Skin epidermis (tissue), 12 donors: ENCODE measurements around the gene GOLGA8S.
"Not testable (repeated sequence)": the region's sequence is repeated elsewhere in the genome, so short reads cannot be mapped to it uniquely, and the experiment has no call there.

ENCODE experiments used
- H3K27ac ChIP-seq, 21 experiments: fragments of 200-600 bp; sonication (generic) in 11 of 21; one replicate each; pipeline ENCODE4 v1.5.0; 2020; ENCODE audit warnings: mild to moderate bottlenecking in 3 of 21, inconsistent platforms in 2 of 21, moderate library complexity in 2 of 21
- H3K4me3 ChIP-seq, 7 experiments: fragments of 200-600 bp; sonication (generic) in 2 of 7; one replicate each; pipeline ENCODE4 v1.5.0; 2020; ENCODE audit warnings: inconsistent platforms in 2 of 7, mild to moderate bottlenecking in 2 of 7, moderate library complexity in 1 of 7

GOLGA8S gene

GRCh38 chr15:23354448-23354847, at the start of gene GOLGA8S:
Gene GOLGA8S, plus strand, starts transcription at chr15:23354748. Its CDS starts 62 bp downstream, at chr15:23354810.
- not testable (repeated sequence) for H3K4me3 ChIP-seq, H3K27ac ChIP-seq

- H3K27ac ChIP-seq: peak overlapping the region in 2 of 21 experiments; percentile 1 to 61
- H3K4me3 ChIP-seq: peak overlapping the region in 3 of 7 experiments; percentile 33 to 49 (median 36)
Observed at GRCh38 chr15:23304805-23305204, 49.7 kb upstream of the GOLGA8S start.

DNA sequence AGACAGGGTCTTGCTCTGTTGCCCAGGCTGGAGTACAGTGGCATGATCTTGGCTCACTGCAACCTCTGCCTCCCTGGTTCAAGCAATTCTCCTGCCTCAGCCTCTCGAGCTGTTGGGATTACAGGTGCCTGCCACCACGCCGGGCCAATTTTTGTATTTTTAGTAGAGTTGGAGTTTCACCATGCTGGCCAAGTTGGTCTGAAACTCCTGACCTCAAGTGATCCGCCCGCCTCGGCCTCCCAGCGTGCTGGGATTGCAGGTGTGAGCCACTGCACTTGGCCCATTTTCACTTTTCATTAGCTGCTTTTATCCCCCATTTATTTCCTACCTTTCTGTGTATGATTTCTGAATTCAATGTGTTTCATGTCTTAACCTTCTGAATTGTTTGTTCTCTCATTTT, 48.6 kb upstream of the GOLGA8S start:
- H3K4me3 ChIP-seq, H3K27ac ChIP-seq: not testable (repeated sequence)

- H3K4me3 ChIP-seq, H3K27ac ChIP-seq: not testable (repeated sequence)
Observed at GRCh38 chr15:23311233-23311632, 43.3 kb upstream of the GOLGA8S start.

DNA sequence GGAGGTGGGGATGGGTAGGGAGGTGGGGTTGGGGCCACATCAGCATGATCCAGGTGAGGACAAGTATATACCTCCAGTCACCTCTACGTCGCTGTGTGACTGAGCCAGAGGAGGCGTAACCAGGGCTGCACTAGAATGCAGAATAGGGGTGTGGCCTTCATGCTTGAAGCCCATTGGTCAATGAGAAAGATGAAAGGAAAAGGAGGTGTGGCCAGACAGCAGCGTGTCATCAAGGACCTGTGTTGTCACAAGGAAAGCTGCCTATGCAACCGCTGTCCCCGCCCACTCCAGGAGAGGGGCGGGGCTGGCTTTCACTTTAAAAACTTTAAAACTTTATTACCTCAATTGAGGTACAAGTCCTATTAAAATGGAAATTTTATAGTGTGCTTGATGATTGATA, 20.5 kb upstream of the GOLGA8S start, which contains the start of gene GOLGA6L26:
Gene GOLGA6L26 (minus strand): TSS at position 101 of the 400 bp plus-strand sequence. CDS start 61 bp downstream, at position 40.
- H3K4me3 ChIP-seq, H3K27ac ChIP-seq: not testable (repeated sequence)

DNA sequence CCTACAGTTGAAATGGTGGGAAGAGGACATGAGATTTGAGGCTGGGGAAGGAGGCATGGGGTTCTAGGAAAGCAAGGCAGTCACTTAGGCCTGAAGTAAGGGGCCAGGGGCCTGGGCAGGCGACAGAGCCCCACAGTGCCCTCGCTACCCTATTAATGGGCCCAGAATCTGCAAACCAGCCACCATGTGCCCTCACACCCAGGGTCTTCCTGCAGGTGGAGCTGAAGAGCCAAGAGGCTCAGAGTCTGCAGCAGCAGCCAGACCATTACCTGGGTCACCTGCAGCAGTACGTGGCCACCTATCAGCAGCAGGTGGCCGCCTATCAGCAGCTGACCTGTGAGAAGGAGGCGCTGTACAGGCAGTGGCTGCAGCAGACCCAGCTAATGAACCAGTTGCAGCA, 8.1 kb downstream of the GOLGA8S start:
- H3K27ac ChIP-seq, H3K4me3 ChIP-seq: not testable (repeated sequence)

DNA sequence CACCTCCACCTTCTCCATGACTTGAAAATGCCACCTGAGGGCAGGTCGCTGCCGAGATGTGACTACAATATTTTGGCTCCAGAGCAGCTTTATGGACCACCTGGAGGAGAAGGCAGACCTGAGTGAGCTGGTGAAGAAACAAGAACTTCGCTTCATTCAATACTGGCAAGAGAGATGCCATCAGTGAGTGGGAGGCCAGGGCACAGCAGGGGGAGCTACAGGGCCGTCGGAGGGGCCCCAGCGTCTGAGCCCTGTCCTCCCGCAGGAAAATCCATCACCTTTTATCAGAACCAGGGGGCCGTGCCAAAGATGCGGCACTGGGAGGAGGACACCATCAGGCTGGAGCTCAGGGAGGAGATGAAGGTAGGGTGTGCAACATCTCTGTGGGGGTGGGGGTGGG, 9.7 kb downstream of the GOLGA8S start:
- not testable (repeated sequence) for H3K27ac ChIP-seq, H3K4me3 ChIP-seq

DNA sequence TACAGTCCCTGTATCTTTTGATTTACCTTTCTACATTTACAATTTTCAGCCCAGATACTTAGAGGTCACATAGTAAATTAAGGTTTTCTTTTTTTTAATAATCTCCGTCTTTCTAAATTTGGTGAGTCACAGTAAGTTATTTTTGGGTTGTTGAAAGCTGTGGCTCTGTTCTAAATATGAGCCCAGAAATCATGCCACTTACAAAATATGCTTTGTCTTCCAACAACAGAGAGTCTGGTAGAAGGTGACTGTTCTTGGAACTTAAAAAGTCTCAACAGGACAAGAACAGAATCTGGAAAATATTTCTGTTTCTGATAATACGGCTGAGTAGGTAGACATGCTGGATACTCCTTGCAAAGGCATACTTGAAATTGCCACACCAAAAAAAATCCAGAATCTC, 16.0 kb downstream of the GOLGA8S start:
- no peak overlapping the region for H3K4me3 ChIP-seq
- H3K27ac ChIP-seq: no peak overlapping the region

DNA sequence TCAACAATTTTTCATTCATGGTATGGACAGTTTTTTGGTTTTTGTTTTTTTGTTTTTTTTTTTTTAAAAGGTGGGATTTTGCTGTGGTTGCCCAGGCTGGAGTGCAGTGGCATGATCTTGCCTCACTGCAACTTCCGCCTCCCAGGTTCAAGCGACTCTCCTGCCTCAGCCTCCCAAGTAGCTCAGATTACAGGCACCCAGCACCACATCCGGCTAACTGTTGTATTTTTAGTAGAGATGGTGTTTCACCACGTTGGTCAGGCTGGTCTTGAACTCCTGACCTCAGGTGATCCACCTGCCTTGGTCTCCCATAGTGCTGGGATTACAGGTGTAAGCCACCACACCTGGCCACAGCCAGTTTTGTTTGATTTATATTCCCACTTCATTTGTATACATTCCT, 16.6 kb downstream of the GOLGA8S start:
- H3K4me3 ChIP-seq, H3K27ac ChIP-seq: not testable (repeated sequence)

DNA sequence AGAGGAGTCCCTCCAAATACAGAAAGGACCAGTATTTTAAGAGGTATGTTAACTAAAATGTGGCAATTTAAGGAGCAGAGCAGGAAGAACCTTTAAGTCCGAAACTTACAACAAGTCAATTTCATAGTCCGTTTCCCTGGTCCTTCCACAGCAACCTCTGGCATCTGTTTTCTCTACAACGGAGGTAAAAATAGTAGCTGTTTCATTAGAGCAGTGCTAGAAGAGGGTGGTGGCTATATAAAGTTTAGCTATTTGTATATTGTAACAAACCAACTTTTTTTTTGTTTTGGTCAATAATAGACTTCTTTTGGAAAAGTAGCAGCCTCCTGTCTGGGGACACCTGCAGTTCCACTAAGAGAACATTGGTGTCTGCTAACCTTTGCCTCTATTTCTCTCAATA, 17.3 kb downstream of the GOLGA8S start:
- not testable (repeated sequence) for H3K27ac ChIP-seq, H3K4me3 ChIP-seq

- no peak overlapping the region for H3K27ac ChIP-seq
Observed at GRCh38 chr15:23372284-23372683, 17.7 kb downstream of the GOLGA8S start.

DNA sequence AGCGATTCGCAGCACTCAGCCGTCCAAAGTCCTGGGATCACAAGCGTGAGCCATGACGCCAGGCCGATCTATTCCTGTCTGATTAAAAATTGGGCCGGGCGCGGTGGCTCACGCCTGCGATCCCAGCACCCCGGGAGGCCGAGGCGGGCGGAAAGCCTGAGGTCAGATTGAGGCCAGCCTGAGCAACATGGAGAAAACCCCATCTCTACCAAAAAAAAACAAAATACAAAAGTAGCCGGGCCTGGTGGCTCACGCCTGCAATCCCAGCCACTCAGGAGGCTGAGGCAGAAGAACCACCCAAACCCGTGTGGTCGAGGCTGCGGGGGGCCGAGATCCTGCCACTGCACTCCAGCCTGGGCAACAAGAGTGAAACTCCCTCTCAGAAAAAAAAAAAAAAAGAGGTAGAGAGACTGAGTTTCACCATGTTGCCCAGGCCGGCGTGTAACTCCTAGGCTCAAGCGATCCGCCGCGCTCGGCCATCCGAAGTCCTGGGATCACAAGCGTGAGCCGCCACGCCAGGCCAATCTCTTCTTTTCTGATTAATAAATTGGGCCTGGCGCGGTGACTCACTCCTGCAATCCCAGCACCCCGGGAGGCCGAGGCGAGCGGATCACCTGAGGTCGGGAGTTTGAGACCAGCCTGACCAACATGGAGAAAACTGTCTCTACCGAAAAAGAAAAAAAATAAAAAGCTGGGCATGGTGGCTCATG, 18.5 kb downstream of the GOLGA8S start:
- not testable (repeated sequence) for H3K27ac ChIP-seq, H3K4me3 ChIP-seq

More at GRCh38 chr15:23372284-23372683, 17.7 kb downstream of the GOLGA8S start:
- no peak overlapping the region for H3K4me3 ChIP-seq

- not testable (repeated sequence) for H3K27ac ChIP-seq, H3K4me3 ChIP-seq
Observed at GRCh38 chr15:23374226-23374625, 19.7 kb downstream of the GOLGA8S start.

DNA sequence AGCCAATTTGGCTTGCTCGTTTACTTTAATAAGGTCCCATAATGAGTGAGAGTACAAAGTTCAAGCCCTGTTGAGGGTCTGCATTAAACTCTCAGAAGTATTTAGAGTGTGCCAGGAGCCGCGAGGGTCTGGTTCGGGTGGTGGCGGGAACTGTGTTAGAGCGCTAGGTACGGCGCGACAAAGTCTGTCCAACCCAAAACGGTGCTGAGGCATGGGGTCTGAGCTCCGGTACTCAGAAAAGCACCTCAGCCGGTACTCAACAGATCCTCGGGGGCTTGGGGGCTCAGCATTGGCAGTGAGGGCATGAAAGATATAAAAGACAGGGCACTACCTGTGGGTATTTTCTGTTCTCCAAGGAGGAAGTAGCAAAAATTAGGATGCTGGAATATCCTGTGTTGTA, 24.4 kb downstream of the GOLGA8S start:
- H3K4me3 ChIP-seq, H3K27ac ChIP-seq: not testable (repeated sequence)

DNA sequence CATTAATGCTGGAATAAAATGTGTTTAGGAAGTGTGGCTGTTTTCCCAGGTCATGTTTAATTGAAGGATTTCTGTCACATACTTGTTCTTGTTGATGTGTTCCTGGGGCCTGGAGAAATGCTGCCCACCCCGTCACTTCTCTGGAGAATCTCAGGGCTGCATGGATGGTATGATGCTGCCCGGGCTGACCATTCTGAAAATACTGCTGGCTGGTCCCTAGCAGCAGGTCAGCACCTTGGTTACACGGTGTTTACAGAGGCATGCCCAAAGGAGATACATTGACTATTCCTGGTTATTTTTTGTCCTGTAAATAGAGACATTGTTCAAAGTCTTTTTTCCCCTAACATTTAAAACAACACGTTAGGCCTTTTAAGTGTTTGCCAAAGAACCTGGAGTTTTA, 26.2 kb downstream of the GOLGA8S start:
- not testable (repeated sequence) for H3K27ac ChIP-seq, H3K4me3 ChIP-seq

DNA sequence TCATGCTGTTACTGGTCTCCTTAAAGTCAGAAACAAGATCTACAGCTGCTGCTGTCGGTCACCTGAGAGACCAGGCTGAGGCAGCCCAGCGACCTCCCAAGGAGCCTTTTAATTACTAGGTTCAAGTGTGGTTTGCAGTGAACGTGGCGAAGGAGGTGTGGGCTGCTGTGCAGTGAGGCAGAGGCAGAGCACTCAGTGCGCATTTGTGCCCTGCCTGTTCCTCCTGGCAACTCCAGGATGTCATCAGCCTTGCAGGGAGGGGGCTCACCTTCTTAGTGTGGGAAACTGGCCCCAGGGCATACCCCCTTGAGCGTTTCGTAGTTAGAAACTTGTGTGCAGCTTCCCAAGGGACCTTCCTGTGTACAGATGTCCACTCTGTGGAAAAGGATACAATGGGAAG, 26.6 kb downstream of the GOLGA8S start:
- not testable (repeated sequence) for H3K4me3 ChIP-seq, H3K27ac ChIP-seq

DNA sequence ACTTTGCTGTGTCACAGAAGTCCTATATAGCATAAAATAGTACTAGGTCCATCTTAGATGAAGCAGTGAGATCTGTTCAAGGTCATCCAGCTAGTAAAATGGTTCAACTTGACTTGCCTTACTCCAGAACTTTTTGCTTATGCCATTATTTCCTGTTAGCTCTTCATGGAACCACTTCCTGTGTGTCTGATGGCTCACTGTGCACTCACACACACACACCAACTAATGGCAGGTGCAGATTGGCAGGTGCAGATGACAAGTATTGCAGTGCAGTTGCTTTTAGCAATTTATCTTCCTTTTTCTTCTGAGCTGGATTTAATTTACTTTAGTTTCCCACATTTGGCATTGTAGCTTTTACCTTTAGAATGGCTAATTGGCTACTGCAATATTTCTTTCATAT, 29.8 kb downstream of the GOLGA8S start:
- H3K27ac ChIP-seq: no peak overlapping the region
- no peak overlapping the region for H3K4me3 ChIP-seq

GRCh38 chr15:23385886-23386430, 31.4 kb downstream of the GOLGA8S start:
- H3K27ac ChIP-seq: no peak overlapping the region
- no peak overlapping the region for H3K4me3 ChIP-seq

GRCh38 chr15:23387621-23388190, 33.2 kb downstream of the GOLGA8S start:
- Histone ChIP-seq H3K4me3 (no peak overlapping the region), H3K27ac (no peak overlapping the region)

DNA sequence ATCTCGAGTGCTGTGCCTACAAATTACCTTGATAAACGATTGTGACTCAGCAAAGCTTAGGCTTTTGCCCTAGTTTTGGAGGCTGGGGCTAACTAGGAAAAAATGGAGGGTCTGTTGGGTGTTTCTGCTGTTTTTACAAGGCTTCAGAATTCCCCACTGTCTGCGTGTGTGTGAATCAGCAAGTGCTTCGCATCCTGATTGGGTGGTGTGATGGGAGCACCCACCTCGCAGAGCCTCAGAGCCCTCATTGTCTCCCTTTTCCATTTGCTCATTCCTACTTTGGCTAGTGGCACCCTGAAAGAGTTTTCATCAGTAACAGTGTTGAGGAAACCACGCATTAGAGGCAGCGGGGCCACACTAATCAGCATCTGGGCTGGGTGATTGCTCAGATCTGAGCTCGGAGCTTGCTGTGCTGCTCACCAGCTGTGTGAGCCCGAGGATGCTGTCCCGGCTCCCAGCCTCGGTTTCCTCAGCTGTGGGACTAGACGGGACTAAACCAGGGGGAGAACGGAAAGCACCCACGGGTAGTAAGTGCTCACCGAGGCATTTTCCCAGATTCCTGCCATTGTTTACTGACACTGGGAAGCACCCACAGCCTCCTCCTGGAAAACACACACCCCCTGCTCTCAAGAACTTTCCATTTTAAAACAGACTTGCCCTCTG, 40.6 kb downstream of the GOLGA8S start:
- no peak overlapping the region for H3K27ac ChIP-seq

DNA sequence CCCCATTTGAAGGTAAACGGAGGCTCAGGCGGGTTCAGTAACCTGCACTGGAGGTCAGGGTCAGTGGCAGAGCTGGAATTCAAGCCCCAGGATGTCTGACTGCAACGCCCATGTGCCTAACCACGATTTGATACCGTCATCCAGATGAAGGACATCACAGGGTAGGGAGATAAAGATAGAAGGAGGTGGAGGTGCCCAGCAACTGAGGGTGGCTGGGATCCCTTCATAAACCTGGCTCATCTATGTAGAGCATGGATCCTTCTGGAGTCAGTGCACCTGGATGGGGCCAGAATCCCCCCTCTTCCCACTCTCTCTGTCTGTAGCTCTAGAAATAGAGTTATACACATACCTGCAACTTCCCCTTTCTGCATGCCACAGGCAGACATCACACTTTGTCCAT, 41.3 kb downstream of the GOLGA8S start:
- Histone ChIP-seq H3K4me3 (no peak overlapping the region), H3K27ac (no peak overlapping the region)

More for the DNA sequence above, 40.6 kb downstream of the GOLGA8S start:
- no peak overlapping the region for H3K4me3 ChIP-seq
